AG10803 (cell line): ENCODE results near the gene DCUN1D3.
"Not testable (repeated sequence)": the region's sequence is repeated elsewhere in the genome, so short reads cannot be mapped to it uniquely, and the experiment has no call there.

Source experiments
- DNase-seq: peaks from one replicate; pipeline ENCODE4 v3.0.0; 2010; ENCODE audit warnings: low read depth
- H3K4me3 ChIP-seq: 2 replicates; pipeline ENCODE4 v1.5.1; 2011; ENCODE audit warnings: mild to moderate bottlenecking, low read length, control low read depth
- TF ChIP-seq, protein P1 (sequence below): conservative IDR thresholded peaks from 2 replicates; pipeline ENCODE4 v1.5.1; 2011; ENCODE audit warnings: mild to moderate bottlenecking, low read length, control low read depth, inconsistent platforms

Gene DCUN1D3

DNA sequence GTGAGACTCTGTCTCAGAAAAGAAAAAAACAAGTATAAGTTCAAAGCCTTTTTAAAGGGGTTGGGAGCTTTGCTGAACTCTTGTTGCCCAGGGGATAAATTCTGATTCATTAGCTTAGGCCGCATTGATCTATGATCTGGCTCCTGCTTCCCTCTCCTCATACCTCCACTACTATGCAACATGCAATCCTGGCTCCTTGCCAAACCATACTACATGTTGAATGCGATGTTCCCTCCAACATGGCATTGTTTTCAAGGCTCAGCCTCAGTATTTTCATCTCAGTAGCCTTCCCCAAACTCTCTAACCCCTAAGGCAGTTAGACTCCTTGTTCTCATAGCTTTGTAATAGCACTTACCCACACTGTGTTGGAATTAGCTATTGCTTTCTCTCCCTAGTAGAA is 87.6 kb downstream of the DCUN1D3 start:
- DNase-seq, result no peak
- no peak overlapping the region for H3K4me3 ChIP-seq
- TF ChIP-seq, protein P1, sequence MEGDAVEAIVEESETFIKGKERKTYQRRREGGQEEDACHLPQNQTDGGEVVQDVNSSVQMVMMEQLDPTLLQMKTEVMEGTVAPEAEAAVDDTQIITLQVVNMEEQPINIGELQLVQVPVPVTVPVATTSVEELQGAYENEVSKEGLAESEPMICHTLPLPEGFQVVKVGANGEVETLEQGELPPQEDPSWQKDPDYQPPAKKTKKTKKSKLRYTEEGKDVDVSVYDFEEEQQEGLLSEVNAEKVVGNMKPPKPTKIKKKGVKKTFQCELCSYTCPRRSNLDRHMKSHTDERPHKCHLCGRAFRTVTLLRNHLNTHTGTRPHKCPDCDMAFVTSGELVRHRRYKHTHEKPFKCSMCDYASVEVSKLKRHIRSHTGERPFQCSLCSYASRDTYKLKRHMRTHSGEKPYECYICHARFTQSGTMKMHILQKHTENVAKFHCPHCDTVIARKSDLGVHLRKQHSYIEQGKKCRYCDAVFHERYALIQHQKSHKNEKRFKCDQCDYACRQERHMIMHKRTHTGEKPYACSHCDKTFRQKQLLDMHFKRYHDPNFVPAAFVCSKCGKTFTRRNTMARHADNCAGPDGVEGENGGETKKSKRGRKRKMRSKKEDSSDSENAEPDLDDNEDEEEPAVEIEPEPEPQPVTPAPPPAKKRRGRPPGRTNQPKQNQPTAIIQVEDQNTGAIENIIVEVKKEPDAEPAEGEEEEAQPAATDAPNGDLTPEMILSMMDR, result no peak

DNA sequence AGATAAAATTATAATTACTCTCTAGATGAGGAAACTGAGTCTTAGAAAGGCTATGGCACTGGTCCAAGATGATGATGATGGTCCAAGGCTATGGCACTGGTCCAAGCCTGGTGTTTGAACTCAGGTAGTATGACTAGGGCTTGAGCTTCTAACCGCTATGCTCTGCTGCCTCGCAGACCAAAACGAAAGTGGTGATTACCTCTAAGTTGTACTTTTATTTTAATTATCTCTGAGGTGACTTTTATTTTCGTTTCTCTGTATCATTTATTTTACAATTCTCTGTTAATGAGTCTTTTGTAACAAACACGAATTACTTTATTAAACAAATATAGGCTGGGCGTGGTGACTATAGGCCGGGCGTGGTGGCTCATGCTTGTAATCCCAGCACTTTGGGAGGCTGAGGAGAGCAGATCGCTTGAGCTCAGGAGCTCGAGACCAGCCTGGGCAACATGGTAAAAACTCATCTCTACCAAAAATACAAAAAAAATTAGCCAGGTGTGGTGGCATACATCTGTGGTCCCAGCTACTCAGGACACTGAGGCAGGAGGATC is 88.2 kb downstream of the DCUN1D3 start:
- TF ChIP-seq, protein P1, result no peak

GRCh38 chr16:20807862-20808261 is 92.3 kb downstream of the DCUN1D3 start:
- TF ChIP-seq, protein P1, result no peak
- DNase-seq, result no peak
- no peak overlapping the region for H3K4me3 ChIP-seq

More for the DNA sequence above, 88.2 kb downstream of the DCUN1D3 start:
- H3K4me3 ChIP-seq, result no peak overlapping the region
- no peak for DNase-seq

GRCh38 chr16:20806168-20807050 is 93.7 kb downstream of the DCUN1D3 start, which contains the start of the genes ERI2 and REXO5:
Gene ERI2, minus strand, starts transcription at chr16:20806472. Its CDS starts 42 bp downstream, at chr16:20806430.
Gene REXO5, plus strand, starts transcription at chr16:20806527. Its CDS starts 427 bp downstream, at chr16:20806954.
- peak; percentile 92 for DNase-seq
- TF ChIP-seq, protein P1, result peak; percentile 61
- H3K4me3 ChIP-seq, result peak within 1 kb of the TSS; percentile 75

DNA sequence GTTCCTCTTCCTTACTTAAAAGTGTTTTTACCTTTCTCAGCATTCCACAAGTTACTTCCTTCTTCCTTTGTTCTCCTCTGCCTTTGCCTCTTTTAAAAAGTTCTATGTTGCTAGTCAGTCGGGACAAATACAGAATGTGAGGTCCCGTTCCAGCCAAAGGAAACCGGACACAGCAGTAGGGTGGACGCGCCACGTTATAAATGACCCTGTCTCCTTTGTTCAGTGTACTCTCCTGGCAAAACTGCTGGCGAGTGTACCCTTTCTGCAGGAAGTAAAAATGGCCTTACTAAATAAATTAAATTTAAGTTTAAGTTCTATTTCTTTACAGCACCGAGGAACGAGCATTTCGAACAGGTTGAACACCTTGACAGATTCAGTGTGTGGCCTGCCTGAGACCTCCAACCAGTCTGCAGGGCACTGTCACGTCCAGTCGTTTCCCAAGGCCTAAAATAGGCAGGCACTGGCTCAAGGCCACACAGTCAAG is 94.4 kb downstream of the DCUN1D3 start:
- DNase-seq, result not testable (repeated sequence)
- peak overlapping the region; percentile 75 for H3K4me3 ChIP-seq
